A549 (cell line): ENCODE measurements around the gene STYXL2. TPM values are rescaled to one million over a fixed set of nuclear protein-coding genes. Genes with fewer than 3 reads are reported as not detected.

Source experiments
- ATAC-seq, 2 experiments: fragments of 200-7000 bp in 1 of 2; fragments of >200 bp in 1 of 2; cut with Nextera tagmentation in 1 of 2; cut with Tn5 transposase in 1 of 2; 3 replicates each; pipeline versions ENCODE4 v1.8.0 to v1.9.1; 2018 to 2020; ENCODE audit warnings: mild to moderate bottlenecking in 1 of 2, moderate library complexity in 1 of 2
- CTCF ChIA-PET: fragments of 300-600 bp; sonication (Branson Sonifier 250); formaldehyde crosslinking; extraction: SDS; loops from one replicate; lab custom pipeline; 2021; ENCODE audit warnings: antibody characterized with exemption, inconsistent platforms; lab: Yijun Ruan, JAX
- POLR2A ChIA-PET: fragments of 350-600 bp; formaldehyde crosslinking; extraction: SDS; loops from one replicate; lab custom pipeline; 2021; ENCODE audit warnings: antibody characterized with exemption, inconsistent platforms; lab: Yijun Ruan, JAX
- DNase-seq, 2 experiments: peaks; one replicate each; pipeline versions ENCODE4 v3.0.0 to v3.0.0-alpha.2; 2011 to 2016; ENCODE audit warnings: low read depth in 1 of 2, low spot score in 1 of 2
- FAIRE-seq: peaks from 2 replicates; lab custom pipeline; 2011; peaks lifted over from hg19 to GRCh38; lab: Jason Lieb, UNC
- H3K27ac ChIP-seq, 2 experiments: fragments of >200 bp; sonication (Bioruptor Twin); formaldehyde crosslinking; 3 replicates each; pipeline ENCODE4 v1.5.1; 2016 to 2017
- H3K4me1 ChIP-seq: fragments of >200 bp; sonication (Bioruptor Twin); formaldehyde crosslinking; 3 replicates; pipeline ENCODE4 v1.6.1; 2016
- H3K4me2 ChIP-seq: fragments of >200 bp; sonication (Bioruptor Twin); formaldehyde crosslinking; 3 replicates; pipeline ENCODE4 v1.6.1; 2016
- H3K4me3 ChIP-seq: fragments of >200 bp; sonication (Bioruptor Twin); formaldehyde crosslinking; 3 replicates; pipeline ENCODE4 v1.5.1; 2016
- H3K9me3 ChIP-seq: fragments of >200 bp; sonication (Bioruptor Twin); formaldehyde crosslinking; 3 replicates; pipeline ENCODE4 v1.6.1; 2016
- CBX2 ChIP-seq: fragments of 200-600 bp; sonication (generic); IDR thresholded peaks from 2 replicates; pipeline ENCODE4 v1.6.1; 2016; ENCODE audit warnings: low read depth, mild to moderate bottlenecking, borderline replicate concordance
- CBX8 ChIP-seq: fragments of 200-600 bp; sonication (generic); IDR thresholded peaks from 2 replicates; pipeline ENCODE4 v1.6.1; 2016
- CEBPB ChIP-seq, 2 experiments: fragments of >200 bp in 1 of 2; sonication (Bioruptor Twin) in 1 of 2; formaldehyde crosslinking in 1 of 2; IDR thresholded peaks; 2 replicates each; pipeline ENCODE4 v1.6.1; 2012 to 2016
- CHD4 ChIP-seq: fragments of 200-600 bp; sonication (generic); IDR thresholded peaks from 2 replicates; pipeline ENCODE4 v1.6.1; 2016; ENCODE audit warnings: antibody characterized with exemption, mild to moderate bottlenecking, borderline replicate concordance
- EHMT2 ChIP-seq: fragments of 200-600 bp; sonication (generic); IDR thresholded peaks from 2 replicates; pipeline ENCODE4 v1.6.1; 2016; ENCODE audit warnings: antibody characterized with exemption, low read depth, mild to moderate bottlenecking, moderate library complexity
- ESRRA ChIP-seq: fragments of 150-350 bp; IDR thresholded peaks from 2 replicates; pipeline ENCODE4 v1.6.1; 2014; ENCODE audit warnings: mild to moderate bottlenecking, low read length, borderline replicate concordance
- HDAC2 ChIP-seq: fragments of 200-600 bp; sonication (generic); IDR thresholded peaks from 2 replicates; pipeline ENCODE4 v1.6.1; 2016
- HES2 ChIP-seq: fragments of >200 bp; sonication (Bioruptor Twin); formaldehyde crosslinking; IDR thresholded peaks from 2 replicates; pipeline ENCODE4 v1.6.1; 2016
- HEYL ChIP-seq: fragments of 250-450 bp; sonication (Bioruptor Pico); IDR thresholded peaks from 2 replicates; pipeline ENCODE4 v1.8.0; 2021; ENCODE audit warnings: mild to moderate bottlenecking, moderate library complexity
- HOXB13 ChIP-seq: fragments of 250-450 bp; sonication (Bioruptor Pico); IDR thresholded peaks from 2 replicates; pipeline ENCODE4 v1.5.0; 2020; ENCODE audit warnings: low read depth, mild to moderate bottlenecking, moderate library complexity
- HOXB5 ChIP-seq: fragments of 250-450 bp; sonication (Bioruptor Pico); IDR thresholded peaks from 2 replicates; pipeline ENCODE4 v1.5.0; 2020; ENCODE audit warnings: mild to moderate bottlenecking, moderate library complexity
- KDM1A ChIP-seq: fragments of 200-600 bp; sonication (generic); IDR thresholded peaks from 2 replicates; pipeline ENCODE4 v1.6.1; 2016; ENCODE audit warnings: low read depth, mild to moderate bottlenecking
- MAFK ChIP-seq: fragments of 450-650 bp; IDR thresholded peaks from 2 replicates; pipeline ENCODE4 v1.6.1; 2014; ENCODE audit not compliant: partially characterized antibody
- MAX ChIP-seq: IDR thresholded peaks from 2 replicates; pipeline ENCODE4 v1.6.1; 2012
- MAZ ChIP-seq: fragments of 150-350 bp; IDR thresholded peaks from 2 replicates; pipeline ENCODE4 v1.6.1; 2014; ENCODE audit warnings: antibody characterized with exemption, low read depth, low read length, borderline replicate concordance
- MYC ChIP-seq: IDR thresholded peaks from 2 replicates; pipeline ENCODE4 v1.6.1; 2012; ENCODE audit warnings: mild to moderate bottlenecking, inconsistent platforms, low read length, improper control_type of control experiment, borderline replicate concordance
- NFE2L2 ChIP-seq: fragments of 150-350 bp; conservative IDR thresholded peaks from 2 replicates; pipeline ENCODE4 v1.6.1; 2014; ENCODE audit warnings: low read length
- NPAS2 ChIP-seq: fragments of 250-450 bp; sonication (Bioruptor Pico); IDR thresholded peaks from 2 replicates; pipeline ENCODE4 v1.8.0; 2022; ENCODE audit warnings: mild to moderate bottlenecking, moderate library complexity, borderline replicate concordance
- NR3C1 ChIP-seq: fragments of >200 bp; sonication (Bioruptor Twin); formaldehyde crosslinking; IDR thresholded peaks from 3 replicates; pipeline ENCODE4 v1.6.1; 2017
- PBX3 ChIP-seq: IDR thresholded peaks from 2 replicates; pipeline ENCODE4 v1.6.1; 2012
- PHF8 ChIP-seq: fragments of 200-600 bp; sonication (generic); IDR thresholded peaks from 2 replicates; pipeline ENCODE4 v1.6.1; 2016; ENCODE audit warnings: low read depth, mild to moderate bottlenecking, antibody characterized with exemption, moderate library complexity, borderline replicate concordance
- POLR2AphosphoS2 ChIP-seq: conservative IDR thresholded peaks from 2 replicates; pipeline ENCODE4 v1.6.1; 2012; ENCODE audit warnings: low read length, improper control_type of control experiment, inconsistent platforms
- RARB ChIP-seq: fragments of 250-450 bp; sonication (Bioruptor Pico); IDR thresholded peaks from 2 replicates; pipeline ENCODE4 v1.8.0; 2021; ENCODE audit warnings: mild to moderate bottlenecking, moderate library complexity
- RCOR1 ChIP-seq: fragments of 150-350 bp; IDR thresholded peaks from 2 replicates; pipeline ENCODE4 v1.6.1; 2014; ENCODE audit warnings: antibody characterized with exemption, low read length, low read depth
- REST ChIP-seq: fragments of 200-600 bp; sonication (generic); IDR thresholded peaks from 2 replicates; pipeline ENCODE4 v1.6.1; 2016; ENCODE audit warnings: antibody characterized with exemption, mild to moderate bottlenecking, moderate library complexity
- TP53 ChIP-seq: fragments of 250-450 bp; sonication (Bioruptor Pico); IDR thresholded peaks from 2 replicates; pipeline ENCODE4 v1.5.0; 2021; ENCODE audit warnings: mild to moderate bottlenecking, moderate library complexity
- USF2 ChIP-seq: fragments of 450-650 bp; IDR thresholded peaks from 2 replicates; pipeline ENCODE4 v1.6.1; 2014; ENCODE audit warnings: antibody characterized with exemption
- ZC3H11A ChIP-seq: fragments of 450-650 bp; IDR thresholded peaks from 2 replicates; pipeline ENCODE4 v1.6.1; 2014; ENCODE audit warnings: antibody characterized with exemption, mild to moderate bottlenecking
- ZFP36 ChIP-seq: fragments of 450-650 bp; IDR thresholded peaks from 2 replicates; pipeline ENCODE4 v1.6.1; 2014; ENCODE audit warnings: borderline replicate concordance; ENCODE audit not compliant: partially characterized antibody
- ZSCAN20 ChIP-seq: fragments of 250-450 bp; sonication (Bioruptor Pico); IDR thresholded peaks from 2 replicates; pipeline ENCODE4 v1.8.0; 2022; ENCODE audit warnings: mild to moderate bottlenecking, moderate library complexity
- WGBS: methylation state at CpG from one replicate; pipeline ENCODE4 v1.1.6; 2017; ENCODE audit errors: missing lambda C conversion rate; 5-methylcytosine and 5-hydroxymethylcytosine counted together
- polyA plus RNA-seq, 4 experiments: library from polyadenylated mRNA; depleted of rRNA in 3 of 4; stranded (reverse); fragments of >200 nt; fragmentation: RNase III in 1 of 4; extraction: RNeasy Plus Mini Kit Qiagen cat#74134 plus additional on column Dnase treatment in 1 of 4; gene quantifications; 2 replicates in 3 of 4; 3 replicates in 1 of 4; pipeline ENCODE4 v1.2.3, GENCODE V29; 2011 to 2017
- TF ChIP-seq, protein P1 (sequence below): IDR thresholded peaks from 2 replicates; pipeline ENCODE4 v1.6.1; 2012; ENCODE audit warnings: low read depth, borderline replicate concordance

Gene STYXL2
- polyA plus RNA-seq, 2 of the 4 experiments (the other 2 are of a cell fraction): not detected

- 11% methylated on average over 1 of the region's 1 CpG for WGBS
- Histone ChIP-seq H3K27ac (no peak overlapping the region), H3K4me2 (no peak overlapping the region), H3K4me1 (no peaks in the 10 kb centered on the region), H3K9me3 (no peaks in the 10 kb centered on the region), H3K4me3 (no peak overlapping the region)
- TF ChIP-seq HOXB5 (CRISPR knock-in tag) (no peak), PBX3 (no peak), ZC3H11A (no peak), POLR2AphosphoS2 (no peak), RARB (CRISPR knock-in tag) (no peak)
- ChIA-PET CTCF (no interaction called here), POLR2A (no interaction called here)
- FAIRE-seq: no peak
- ATAC-seq: no peak
- no peak for DNase-seq
Observed at GRCh38 chr1:167099851-167100250, 6.0 kb downstream of the STYXL2 start.

DNA sequence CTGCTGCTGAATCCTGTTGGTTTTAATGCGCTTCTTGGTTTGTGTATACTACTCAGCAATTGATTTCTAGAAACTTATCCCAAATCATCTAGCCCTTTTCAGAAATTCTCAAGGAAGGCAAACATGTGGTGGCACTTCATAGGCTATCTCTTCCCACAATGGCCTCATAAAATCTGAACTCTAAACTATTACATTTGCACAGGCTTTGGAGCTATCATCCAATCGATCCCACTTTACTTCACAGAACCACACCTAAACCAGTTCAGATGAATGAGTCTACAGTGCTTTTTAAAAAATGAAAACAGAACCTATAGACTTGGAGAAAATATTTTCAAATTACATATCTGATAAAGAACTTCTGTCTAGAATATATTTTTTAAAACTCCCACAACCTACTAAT is 6.9 kb downstream of the STYXL2 start:
- CTCF ChIA-PET: no interaction called here
- Histone ChIP-seq H3K4me1 (0 out of 3 replicates have a peak, but pooled peaks cover 4% of the 10 kb centered on the region), H3K4me3 (no peak overlapping the region), H3K27ac (no peak overlapping the region)
- TF ChIP-seq HEYL (CRISPR knock-in tag): no peak
- TF ChIP-seq RCOR1: no peak
- no peak for TF ChIP-seq TP53 (CRISPR knock-in tag)
- TF ChIP-seq NPAS2 (CRISPR knock-in tag): no peak
- TF ChIP-seq NFE2L2: no peak
- no peak for TF ChIP-seq CEBPB (IDR thresholded peaks at IDR 0.05)
- no peak for TF ChIP-seq PHF8
- TF ChIP-seq HOXB13 (CRISPR knock-in tag): no peak
- TF ChIP-seq, protein P1, sequence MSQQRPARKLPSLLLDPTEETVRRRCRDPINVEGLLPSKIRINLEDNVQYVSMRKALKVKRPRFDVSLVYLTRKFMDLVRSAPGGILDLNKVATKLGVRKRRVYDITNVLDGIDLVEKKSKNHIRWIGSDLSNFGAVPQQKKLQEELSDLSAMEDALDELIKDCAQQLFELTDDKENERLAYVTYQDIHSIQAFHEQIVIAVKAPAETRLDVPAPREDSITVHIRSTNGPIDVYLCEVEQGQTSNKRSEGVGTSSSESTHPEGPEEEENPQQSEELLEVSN: no peak
- no peak for TF ChIP-seq HOXB5 (CRISPR knock-in tag)
- TF ChIP-seq ZSCAN20 (CRISPR knock-in tag): no peak
- no peak for TF ChIP-seq ESRRA
- no peak for TF ChIP-seq MAZ
- no peak for TF ChIP-seq CBX8
- no peak for TF ChIP-seq KDM1A
- TF ChIP-seq MYC: no peak
- TF ChIP-seq, all 56 proteins: peak for 0
- FAIRE-seq (no peak), ATAC-seq (no peak), DNase-seq (no peak)
- WGBS: 61% methylated on average over 2 of the region's 2 CpGs
- Histone ChIP-seq H3K4me2 (no peak overlapping the region), H3K9me3 (no peaks in the 10 kb centered on the region)
- POLR2A ChIA-PET: no interaction called here

DNA sequence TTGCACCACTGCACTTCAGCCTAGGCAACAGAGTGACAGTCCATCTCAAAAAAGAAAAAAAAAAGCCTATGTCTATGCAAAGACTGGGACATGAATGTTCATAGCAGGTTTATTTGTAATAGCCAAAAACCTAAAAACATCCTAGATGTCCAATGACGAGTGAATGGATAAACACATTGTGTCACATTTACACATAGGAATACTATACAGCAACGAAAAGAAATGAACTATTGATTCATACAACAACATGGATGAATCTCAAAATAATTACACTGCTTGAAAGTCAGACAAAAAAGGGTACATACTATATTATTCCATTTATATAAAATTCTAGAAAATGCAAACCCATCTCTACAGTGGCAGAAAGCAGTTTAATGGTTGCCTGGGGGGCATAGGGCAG is 7.9 kb downstream of the STYXL2 start:
- WGBS: 21% methylated on average over 2 of the region's 2 CpGs
- Histone ChIP-seq H3K4me3 (no peak overlapping the region), H3K9me3 (no peaks in the 10 kb centered on the region), H3K4me2 (no peak overlapping the region), H3K4me1 (0 out of 3 replicates have a peak, but pooled peaks cover 6% of the 10 kb centered on the region), H3K27ac (no peak overlapping the region)
- POLR2A ChIA-PET: no interaction called here
- no peak for DNase-seq
- CTCF ChIA-PET: no interaction called here
- FAIRE-seq: no peak
- no peak for ATAC-seq
- TF ChIP-seq CHD4 (no peak), MAZ (no peak), KDM1A (no peak), EHMT2 (no peak), POLR2AphosphoS2 (no peak), CBX2 (no peak), HES2 (no peak), HDAC2 (no peak), MAX (no peak), NR3C1 (no peak), ZFP36 (no peak), USF2 (no peak), REST (no peak), MAFK (no peak)
